ENCODE measurements around the gene TTC22. TPM values are rescaled to one million over a fixed set of nuclear protein-coding genes. Genes with fewer than 3 reads are reported as not detected.

TTC22 gene
- polyA plus RNA-seq, 3 donors: 0.04 TPM; not detected in 2

DNA sequence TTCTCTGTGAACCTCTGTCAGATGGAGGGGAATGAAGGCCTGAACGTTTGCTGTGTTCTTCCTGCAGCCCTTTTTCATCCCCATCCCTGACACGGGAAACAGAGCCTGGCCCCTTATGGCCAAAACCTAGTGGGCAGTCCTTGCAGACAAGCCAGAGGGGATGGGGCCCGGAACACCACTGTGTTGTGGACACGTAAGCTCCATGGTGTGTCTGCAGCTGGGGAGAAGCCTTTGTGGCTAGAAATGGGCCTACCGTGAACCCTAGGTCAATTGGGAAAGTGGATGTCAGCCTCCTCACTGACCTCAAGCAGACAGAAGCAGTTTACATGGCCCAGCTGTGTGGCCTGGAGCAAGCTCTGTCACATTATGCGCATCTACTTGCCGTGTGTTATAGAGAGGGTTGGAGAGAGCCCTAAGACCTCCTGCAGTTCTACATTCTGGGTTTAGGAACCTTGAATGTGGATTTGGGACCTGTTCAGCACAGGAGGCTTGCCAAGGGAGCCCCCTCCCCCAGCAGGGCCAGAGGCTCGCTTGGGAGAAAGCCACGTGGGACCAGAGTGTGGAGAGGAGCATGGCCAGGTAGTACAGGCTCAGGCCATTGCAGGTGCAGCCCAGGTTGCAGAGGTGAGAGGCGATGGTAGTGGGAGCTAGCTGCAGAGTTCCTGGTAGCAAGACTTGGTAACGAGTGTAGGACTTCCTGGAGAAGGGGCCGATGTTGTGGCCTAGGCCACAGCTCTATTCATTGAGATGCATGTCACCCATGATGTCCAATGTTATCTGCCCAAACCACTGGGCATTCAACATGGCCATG is 57.5 kb downstream of the TTC22 start:
- Histone ChIP-seq H2AFZ (ENCODE audit: insufficient read depth, low read depth, low read length, poor library complexity, severe bottlenecking) (no peak overlapping the region), H3K36me3 (replicated peaks in 1 of 2; ENCODE audit: control insufficient read depth in 1 of 2, insufficient read depth in 2 of 2, low read length in 2 of 2) (peaks cover 42 to 58% of the 10 kb centered on the region in 2 donors), H3K4me1 (ENCODE audit: control insufficient read depth in 1 of 2, insufficient read depth in 2 of 2, low read length in 2 of 2) (no peaks in the 10 kb centered on the region), H3K9ac (ENCODE audit: insufficient read depth, low read length, poor library complexity, severe bottlenecking) (no peak overlapping the region), H3K79me2 (ENCODE audit: insufficient read depth, low read length) (no peaks in the 10 kb centered on the region), H3K9me3 (replicated peaks in 1 of 2; ENCODE audit: control insufficient read depth in 1 of 2, insufficient read depth in 1 of 2, low read length in 2 of 2) (no peaks in the 10 kb centered on the region), H3K27me3 (ENCODE audit: control insufficient read depth in 2 of 2, insufficient read depth in 2 of 2, low read length in 2 of 2) (no peaks in the 10 kb centered on the region), H4K20me1 (ENCODE audit: insufficient read depth, low read length) (no peaks in the 10 kb centered on the region), H3K4me2 (replicated peaks; ENCODE audit: extremely low read depth, low read length, poor library complexity, severe bottlenecking) (no peak overlapping the region), H3K4me3 (replicated peaks in 1 of 3; ENCODE audit: low read depth in 2 of 3, low read length in 3 of 3) (no peak overlapping the region), H3K27ac (ENCODE audit: low read depth in 1 of 2, low read length in 2 of 2) (no peak overlapping the region)
- DNase-seq: no peak
- Mint-ChIP-seq H3K9me3 (no peaks in the 10 kb centered on the region), H3K36me3 (peaks cover 38 to 66% of the 10 kb centered on the region in 2 donors), H3K27me3 (ENCODE audit: low read depth in 3 of 3) (peaks cover 0 to 2% (median 1%) of the 10 kb centered on the region in 3 donors), H3K27ac (peak overlapping the region in 3 of 7 donors; percentile 19 to 62 (median 37)), H3K4me1 (no peaks in the 10 kb centered on the region), H3K4me3 (no peak overlapping the region)
- TF ChIP-seq, protein P1, sequence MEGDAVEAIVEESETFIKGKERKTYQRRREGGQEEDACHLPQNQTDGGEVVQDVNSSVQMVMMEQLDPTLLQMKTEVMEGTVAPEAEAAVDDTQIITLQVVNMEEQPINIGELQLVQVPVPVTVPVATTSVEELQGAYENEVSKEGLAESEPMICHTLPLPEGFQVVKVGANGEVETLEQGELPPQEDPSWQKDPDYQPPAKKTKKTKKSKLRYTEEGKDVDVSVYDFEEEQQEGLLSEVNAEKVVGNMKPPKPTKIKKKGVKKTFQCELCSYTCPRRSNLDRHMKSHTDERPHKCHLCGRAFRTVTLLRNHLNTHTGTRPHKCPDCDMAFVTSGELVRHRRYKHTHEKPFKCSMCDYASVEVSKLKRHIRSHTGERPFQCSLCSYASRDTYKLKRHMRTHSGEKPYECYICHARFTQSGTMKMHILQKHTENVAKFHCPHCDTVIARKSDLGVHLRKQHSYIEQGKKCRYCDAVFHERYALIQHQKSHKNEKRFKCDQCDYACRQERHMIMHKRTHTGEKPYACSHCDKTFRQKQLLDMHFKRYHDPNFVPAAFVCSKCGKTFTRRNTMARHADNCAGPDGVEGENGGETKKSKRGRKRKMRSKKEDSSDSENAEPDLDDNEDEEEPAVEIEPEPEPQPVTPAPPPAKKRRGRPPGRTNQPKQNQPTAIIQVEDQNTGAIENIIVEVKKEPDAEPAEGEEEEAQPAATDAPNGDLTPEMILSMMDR (IDR thresholded peaks at IDR 0.05): no peak
- WGBS (ENCODE audit: insufficient coverage): 100% methylated on average over 2 of the region's 12 CpGs
- intact Hi-C loops (cut with micrococcal nuclease): no loop called here

DNA sequence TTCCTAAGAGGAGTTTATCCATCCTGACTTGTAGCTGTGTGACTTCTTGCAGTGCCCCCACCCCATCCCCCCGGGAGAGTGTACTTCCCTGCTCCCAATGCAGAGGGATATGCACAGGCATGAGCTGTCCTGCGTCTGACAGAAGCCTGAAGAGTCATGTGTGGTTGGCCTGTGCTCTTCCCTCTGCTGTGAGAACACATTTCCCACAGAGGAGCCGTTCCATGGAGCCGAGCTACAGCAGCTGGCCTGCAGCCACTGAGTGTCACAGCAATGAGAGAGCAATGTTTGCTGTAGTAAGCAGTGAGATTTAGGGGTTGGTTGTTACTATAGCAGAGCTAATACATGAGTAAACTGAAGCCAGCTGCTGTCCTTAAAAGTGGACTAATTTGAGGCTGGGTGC is 58.8 kb downstream of the TTC22 start:
- intact Hi-C loops (cut with micrococcal nuclease): no loop called here
- H3K36me3 ChIP-seq (replicated peaks in 1 of 2; ENCODE audit: control insufficient read depth in 1 of 2, insufficient read depth in 2 of 2, low read length in 2 of 2): peaks cover 53 to 71% of the 10 kb centered on the region in 2 donors
- no peaks in the 10 kb centered on the region for H3K4me1 Mint-ChIP-seq

More for the DNA sequence above, 58.8 kb downstream of the TTC22 start:
- Mint-ChIP-seq H3K27me3 (ENCODE audit: low read depth in 3 of 3) (peaks cover 0 to 2% (median 0%) of the 10 kb centered on the region in 3 donors), H3K4me3 (no peak overlapping the region), H3K9me3 (no peaks in the 10 kb centered on the region), H3K36me3 (peaks cover 50 to 79% of the 10 kb centered on the region in 2 donors), H3K27ac (peak overlapping the region in 1 of 7 donors; percentile 76)
- DNase-seq: no peak
- Histone ChIP-seq H3K4me3 (replicated peaks in 1 of 3; ENCODE audit: low read depth in 2 of 3, low read length in 3 of 3) (no peak overlapping the region), H2AFZ (ENCODE audit: insufficient read depth, low read depth, low read length, poor library complexity, severe bottlenecking) (no peak overlapping the region), H3K9me3 (replicated peaks in 1 of 2; ENCODE audit: control insufficient read depth in 1 of 2, insufficient read depth in 1 of 2, low read length in 2 of 2) (no peaks in the 10 kb centered on the region), H3K27me3 (ENCODE audit: control insufficient read depth in 2 of 2, insufficient read depth in 2 of 2, low read length in 2 of 2) (no peaks in the 10 kb centered on the region), H3K9ac (ENCODE audit: insufficient read depth, low read length, poor library complexity, severe bottlenecking) (no peak overlapping the region), H3K79me2 (ENCODE audit: insufficient read depth, low read length) (no peaks in the 10 kb centered on the region), H3K27ac (ENCODE audit: low read depth in 1 of 2, low read length in 2 of 2) (no peak overlapping the region), H4K20me1 (ENCODE audit: insufficient read depth, low read length) (no peaks in the 10 kb centered on the region), H3K4me2 (replicated peaks; ENCODE audit: extremely low read depth, low read length, poor library complexity, severe bottlenecking) (no peak overlapping the region), H3K4me1 (ENCODE audit: control insufficient read depth in 1 of 2, insufficient read depth in 2 of 2, low read length in 2 of 2) (no peaks in the 10 kb centered on the region)
- WGBS (ENCODE audit: insufficient coverage): 91% methylated on average over 4 of the region's 4 CpGs
- TF ChIP-seq, protein P1 (IDR thresholded peaks at IDR 0.05): no peak
